ENCODE data around the gene RGS7. TPM values are rescaled to one million over a fixed set of nuclear protein-coding genes. Genes with fewer than 3 reads are reported as not detected.
"Not testable (repeated sequence)": the region's sequence is repeated elsewhere in the genome, so short reads cannot be mapped to it uniquely, and the experiment has no call there.

RGS7 gene
- total and polyA plus RNA-seq, 5 experiments from 2014 or later = not detected

DNA sequence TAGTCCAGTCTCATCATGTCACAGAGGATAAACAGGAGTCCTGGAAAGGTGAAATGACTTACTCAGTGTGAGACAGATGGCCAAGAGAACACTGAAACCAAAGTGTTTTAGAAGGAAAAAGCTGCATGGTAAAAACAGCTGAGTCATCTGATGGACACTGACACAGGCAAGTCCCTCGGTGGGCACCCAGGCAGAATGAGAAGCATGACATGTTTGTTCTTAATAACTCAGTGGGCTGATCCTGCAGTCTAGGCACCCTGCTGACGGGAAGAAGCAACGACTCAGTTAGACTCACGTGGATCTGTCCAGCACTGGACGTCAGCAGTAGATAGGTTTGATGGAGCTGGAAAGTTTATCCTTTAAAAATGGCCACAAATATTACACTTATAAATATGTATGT lies 116.9 kb downstream of the RGS7 start:
- no peak for ATAC-seq
- H3K4me3 Mint-ChIP-seq = no peak overlapping the region
- H3K27ac Mint-ChIP-seq = peak overlapping the region in 1 of 10 donors; percentile 29
- peaks cover 0 to 15% (median 1%) of the 10 kb centered on the region in 5 donors for H3K27me3 Mint-ChIP-seq
- POLR2A ChIA-PET = no interaction called here
- H3K4me1 Mint-ChIP-seq = no peaks in the 10 kb centered on the region
- peaks cover 0 to 24% (median 3%) of the 10 kb centered on the region in 9 donors for H3K9me3 Mint-ChIP-seq
- DNase-seq = no peak
- peaks cover 0 to 5% (median 0%) of the 10 kb centered on the region in 3 donors for H3K36me3 Mint-ChIP-seq

DNA sequence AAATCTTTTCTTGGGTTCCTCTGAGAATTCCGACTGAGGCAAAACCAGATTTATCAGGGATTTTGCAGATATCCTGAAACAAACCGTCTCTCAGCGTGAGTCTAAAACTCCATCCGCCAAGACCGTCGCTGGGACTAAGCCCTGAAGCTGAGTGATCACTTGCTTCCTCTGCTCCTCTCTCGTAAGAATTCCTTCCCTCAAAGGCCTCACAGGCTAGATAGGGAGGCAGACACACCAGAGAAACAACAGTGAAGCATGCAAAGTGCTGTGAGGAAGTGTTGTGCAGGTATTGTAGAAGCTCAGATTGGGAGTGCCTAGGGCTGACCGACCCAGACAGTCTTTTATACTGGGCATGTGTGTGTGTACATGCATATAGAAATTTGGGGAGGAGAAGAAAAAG lies 119.1 kb downstream of the RGS7 start:
- POLR2A ChIA-PET = no interaction called here
- Mint-ChIP-seq H3K27ac (no peak overlapping the region), H3K4me1 (no peaks in the 10 kb centered on the region), H3K4me3 (no peak overlapping the region), H3K27me3 (peaks cover 0 to 7% (median 1%) of the 10 kb centered on the region in 5 donors), H3K9me3 (peaks cover 0 to 25% (median 3%) of the 10 kb centered on the region in 9 donors), H3K36me3 (no peaks in the 10 kb centered on the region)
- ATAC-seq = no peak
- DNase-seq = no peak

DNA sequence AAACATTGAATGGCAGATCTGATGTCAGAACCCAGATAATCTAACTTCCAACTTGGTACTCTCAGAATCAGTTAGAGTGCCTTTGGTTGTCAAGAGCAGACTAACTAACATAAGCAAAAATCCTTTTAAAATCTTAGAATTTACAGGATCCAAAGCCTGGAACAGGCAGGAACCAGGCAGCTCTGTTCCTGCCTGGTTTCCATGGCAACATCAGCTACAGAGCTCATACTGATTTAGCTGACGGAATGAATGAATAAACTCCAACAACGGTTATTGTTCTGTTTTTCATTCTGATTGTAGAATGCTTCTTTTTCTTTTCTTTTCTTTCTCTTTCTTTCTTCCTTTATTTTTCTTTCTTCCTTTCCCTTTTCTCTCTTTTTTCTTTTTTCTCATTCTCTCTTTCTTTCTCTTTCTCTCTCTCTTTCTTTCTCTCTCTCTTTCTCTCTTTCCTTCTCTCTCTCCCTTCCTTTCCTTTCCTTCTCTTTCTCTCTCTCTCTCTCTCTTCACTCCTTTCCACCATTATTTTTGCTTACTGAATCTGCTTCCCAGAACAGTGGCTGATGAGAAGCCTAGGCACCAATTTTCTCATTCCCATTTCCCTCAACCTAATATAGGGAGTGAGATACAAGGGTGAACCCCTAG lies 121.6 kb downstream of the RGS7 start:
- POLR2A ChIA-PET = no interaction called here
- no peak overlapping the region for H3K4me3 Mint-ChIP-seq
- ATAC-seq = no peak

DNA sequence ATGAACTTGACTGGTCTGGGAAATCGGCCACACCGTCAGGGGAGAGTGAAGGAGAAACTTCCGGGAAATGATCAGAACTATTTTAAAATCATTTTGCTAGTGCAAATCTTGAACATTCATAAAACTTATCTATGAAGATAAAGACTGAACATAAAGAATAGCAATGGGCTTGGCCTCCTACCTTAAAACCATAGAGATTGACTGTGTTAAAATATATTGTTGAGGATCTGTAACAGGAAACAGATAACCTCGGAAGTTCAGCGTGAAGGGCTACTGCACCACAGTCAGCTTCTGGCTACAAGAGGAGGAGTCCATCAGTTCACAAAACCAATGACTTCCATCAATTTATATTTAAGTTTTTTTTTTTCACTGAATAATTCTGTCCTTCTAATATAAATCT lies 127.3 kb downstream of the RGS7 start:
- H3K27ac Mint-ChIP-seq = no peak overlapping the region
- ATAC-seq (no peak), DNase-seq (no peak)
- no peak overlapping the region for H3K4me3 Mint-ChIP-seq
- no peaks in the 10 kb centered on the region for H3K36me3 Mint-ChIP-seq
- no peaks in the 10 kb centered on the region for H3K4me1 Mint-ChIP-seq
- POLR2A ChIA-PET = no interaction called here
- H3K27me3 Mint-ChIP-seq = peaks cover 0 to 1% (median 0%) of the 10 kb centered on the region in 5 donors
- peaks cover 0 to 10% (median 3%) of the 10 kb centered on the region in 9 donors for H3K9me3 Mint-ChIP-seq

More for the DNA sequence above, 121.6 kb downstream of the RGS7 start:
- Mint-ChIP-seq H3K27me3 (peaks cover 0 to 4% (median 0%) of the 10 kb centered on the region in 5 donors), H3K27ac (no peak overlapping the region), H3K4me1 (no peaks in the 10 kb centered on the region), H3K36me3 (no peaks in the 10 kb centered on the region), H3K9me3 (peaks cover 0 to 20% (median 2%) of the 10 kb centered on the region in 9 donors)
- DNase-seq = no peak

DNA sequence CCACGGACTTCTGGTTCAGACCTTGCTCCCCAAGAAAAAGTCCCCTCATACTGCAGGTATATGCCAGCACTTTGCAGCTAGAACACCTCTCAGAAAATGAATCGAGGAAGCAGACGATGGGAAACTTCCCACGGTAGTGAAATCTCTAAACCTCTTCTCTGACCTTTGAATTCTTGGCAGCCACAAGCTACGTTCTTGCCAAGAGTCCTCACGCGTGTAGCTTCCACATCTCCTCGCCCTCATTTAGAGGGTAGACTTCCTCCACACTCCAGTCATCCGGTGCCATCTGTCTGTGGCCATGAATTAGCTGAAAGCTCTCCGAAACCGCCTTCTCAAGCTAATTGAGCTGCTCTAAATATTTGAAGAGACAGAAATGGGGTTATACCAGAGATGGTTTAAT lies 127.8 kb downstream of the RGS7 start:
- H3K36me3 Mint-ChIP-seq = no peaks in the 10 kb centered on the region
- POLR2A ChIA-PET = no interaction called here
- no peaks in the 10 kb centered on the region for H3K4me1 Mint-ChIP-seq
- H3K9me3 Mint-ChIP-seq = peaks cover 0 to 10% (median 3%) of the 10 kb centered on the region in 9 donors
- ATAC-seq = no peak
- DNase-seq = no peak
- H3K4me3 Mint-ChIP-seq = peak overlapping the region in 1 of 10 donors; percentile 20
- H3K27ac Mint-ChIP-seq = no peak overlapping the region
- H3K27me3 Mint-ChIP-seq = peaks cover 0 to 1% (median 0%) of the 10 kb centered on the region in 5 donors

DNA sequence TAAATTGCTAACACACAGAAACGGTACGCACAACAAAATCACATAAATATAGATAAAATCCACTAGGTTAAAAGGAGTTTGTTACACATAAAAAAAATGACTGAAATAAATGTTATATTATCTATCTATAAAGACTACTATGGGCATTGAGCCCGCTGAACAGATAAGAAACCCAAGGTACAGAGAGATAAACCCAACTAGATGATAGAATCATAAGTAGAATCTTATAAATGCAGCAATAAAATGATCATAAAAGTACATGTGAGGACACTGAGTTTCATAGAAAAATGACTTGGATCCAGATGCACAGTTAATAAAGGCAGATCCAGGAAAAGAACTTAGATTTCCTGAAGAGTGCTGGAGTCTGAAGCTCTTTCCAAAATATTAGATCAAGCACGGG lies 128.7 kb downstream of the RGS7 start:
- POLR2A ChIA-PET = no interaction called here
- DNase-seq (no peak), ATAC-seq (no peak)
- no peak overlapping the region for H3K4me3 Mint-ChIP-seq
- no peak overlapping the region for H3K27ac Mint-ChIP-seq
- peaks cover 0 to 1% (median 0%) of the 10 kb centered on the region in 5 donors for H3K27me3 Mint-ChIP-seq
- peaks cover 0 to under 1% (median 0%) of the 10 kb centered on the region in 3 donors for H3K36me3 Mint-ChIP-seq
- H3K4me1 Mint-ChIP-seq = no peaks in the 10 kb centered on the region
- peaks cover 0 to 12% (median 4%) of the 10 kb centered on the region in 9 donors for H3K9me3 Mint-ChIP-seq

DNA sequence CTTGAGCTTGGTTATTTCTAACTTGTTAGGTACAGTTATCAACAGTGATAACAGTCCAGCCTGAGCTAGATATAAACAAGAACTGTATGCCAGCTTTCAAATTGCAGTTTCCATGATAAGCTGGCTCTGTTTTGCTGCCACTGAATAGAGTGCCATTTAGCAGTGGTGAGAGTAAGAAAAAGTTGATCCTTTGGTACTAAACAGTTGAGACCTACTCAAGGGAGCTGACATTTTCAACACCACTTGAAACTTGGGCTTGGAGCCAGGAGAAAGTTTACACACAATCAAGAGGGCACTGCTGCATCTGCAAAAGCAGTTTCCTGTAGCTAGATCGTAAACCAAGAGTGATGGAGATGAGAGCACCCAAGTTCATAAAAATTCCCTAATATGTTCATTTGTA lies 131.3 kb downstream of the RGS7 start:
- no peak overlapping the region for H3K27ac Mint-ChIP-seq
- peaks cover 0 to 2% (median 0%) of the 10 kb centered on the region in 3 donors for H3K36me3 Mint-ChIP-seq
- H3K9me3 Mint-ChIP-seq = peaks cover 3 to 18% (median 8%) of the 10 kb centered on the region in 9 donors
- POLR2A ChIA-PET = no interaction called here
- H3K4me3 Mint-ChIP-seq = no peak overlapping the region
- H3K27me3 Mint-ChIP-seq = peaks cover 0 to 1% (median 0%) of the 10 kb centered on the region in 5 donors
- DNase-seq (no peak), ATAC-seq (no peak)
- no peaks in the 10 kb centered on the region for H3K4me1 Mint-ChIP-seq

DNA sequence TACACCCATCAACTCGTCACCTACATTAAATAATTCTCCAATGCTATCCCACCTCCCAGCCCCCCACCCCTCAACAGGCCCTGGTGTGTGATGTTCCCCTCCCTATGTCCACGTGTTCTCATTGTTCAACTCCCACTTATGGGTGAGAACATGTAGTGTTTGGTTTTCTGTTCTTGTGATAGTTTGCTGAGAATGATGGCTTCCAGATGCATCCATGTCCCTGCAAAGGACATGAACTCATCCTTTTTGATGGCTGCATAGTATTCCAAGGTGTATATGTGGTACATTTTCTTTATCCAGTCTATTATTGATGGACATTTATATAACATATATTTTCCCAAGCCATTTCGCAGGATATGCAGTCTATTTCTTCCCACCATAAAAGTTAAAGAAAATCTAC lies 132.8 kb downstream of the RGS7 start:
- H3K27ac Mint-ChIP-seq, H3K27me3 Mint-ChIP-seq, ATAC-seq, H3K36me3 Mint-ChIP-seq, H3K4me3 Mint-ChIP-seq, POLR2A ChIA-PET, H3K4me1 Mint-ChIP-seq, DNase-seq: not testable (repeated sequence)
- peaks cover 7 to 23% (median 9%) of the 10 kb centered on the region in 9 donors for H3K9me3 Mint-ChIP-seq

DNA sequence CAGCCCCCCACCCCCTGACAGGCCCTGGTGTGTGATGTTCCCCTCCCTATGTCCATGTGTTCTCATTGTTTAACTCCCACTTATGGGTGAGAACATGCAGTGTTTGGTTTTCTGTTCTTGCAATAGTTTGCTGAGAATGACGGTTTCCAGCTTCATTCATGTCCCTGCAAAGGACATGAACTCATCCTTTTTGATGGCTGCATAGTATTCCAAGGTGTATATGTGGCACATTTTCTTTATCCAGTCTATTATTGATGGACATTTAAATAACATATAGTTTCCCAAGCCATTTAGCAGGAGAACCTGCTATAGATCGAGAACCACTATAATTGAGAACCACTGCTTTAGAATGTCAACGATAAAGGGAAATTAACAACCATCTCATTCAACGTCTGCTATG lies 134.2 kb downstream of the RGS7 start:
- H3K27me3 Mint-ChIP-seq, H3K27ac Mint-ChIP-seq, ATAC-seq, H3K4me3 Mint-ChIP-seq, DNase-seq, H3K4me1 Mint-ChIP-seq, POLR2A ChIA-PET, H3K36me3 Mint-ChIP-seq: not testable (repeated sequence)
- peaks cover 8 to 23% (median 9%) of the 10 kb centered on the region in 9 donors for H3K9me3 Mint-ChIP-seq

DNA sequence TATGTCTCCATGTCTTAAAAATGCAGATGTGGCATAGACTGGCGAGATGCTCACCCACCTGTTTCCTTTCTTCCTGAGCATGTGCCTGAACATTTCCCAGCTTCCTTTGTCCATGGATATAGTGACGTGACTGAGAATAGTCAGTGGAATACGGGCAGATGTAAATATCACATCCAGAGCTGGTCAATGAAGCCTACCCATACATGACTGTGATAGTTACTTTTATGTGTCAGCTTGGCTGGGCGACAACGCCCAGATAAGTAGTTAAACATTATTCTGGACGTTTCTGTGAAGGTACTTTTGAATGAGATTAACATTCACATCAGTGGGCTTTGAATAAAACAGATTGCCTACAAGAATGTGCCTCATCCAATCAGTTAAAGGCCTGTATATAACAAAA lies 135.7 kb downstream of the RGS7 start:
- DNase-seq (no peak), ATAC-seq (no peak)
- no peak overlapping the region for H3K27ac Mint-ChIP-seq
- POLR2A ChIA-PET = no interaction called here
- no peaks in the 10 kb centered on the region for H3K27me3 Mint-ChIP-seq
- no peaks in the 10 kb centered on the region for H3K4me1 Mint-ChIP-seq
- peaks cover 0 to 2% (median 0%) of the 10 kb centered on the region in 3 donors for H3K36me3 Mint-ChIP-seq
- H3K4me3 Mint-ChIP-seq = no peak overlapping the region
- H3K9me3 Mint-ChIP-seq = peaks cover 8 to 23% (median 10%) of the 10 kb centered on the region in 9 donors

DNA sequence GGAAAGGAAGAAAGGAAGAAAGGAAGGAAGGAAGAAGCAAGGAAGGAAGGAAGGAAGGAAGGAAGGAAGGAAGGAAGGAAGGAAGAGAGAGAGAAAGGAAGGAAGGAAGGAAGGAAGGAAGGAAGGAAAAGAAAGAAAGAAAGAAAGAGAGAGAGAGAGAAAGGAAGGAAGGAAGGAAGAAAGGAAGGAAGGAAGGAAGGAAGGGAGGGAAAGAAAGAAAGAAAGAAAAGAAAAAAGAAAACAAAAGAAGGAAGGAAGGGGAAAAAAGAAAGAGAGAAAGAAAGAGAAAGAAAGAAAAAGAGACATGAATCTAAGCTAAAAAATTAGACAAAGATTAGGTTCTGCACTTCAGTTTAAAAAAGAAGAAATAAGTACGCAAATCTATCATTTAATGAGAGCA lies 136.1 kb downstream of the RGS7 start:
- H3K36me3 Mint-ChIP-seq, H3K4me1 Mint-ChIP-seq, H3K27me3 Mint-ChIP-seq, H3K4me3 Mint-ChIP-seq, H3K27ac Mint-ChIP-seq, POLR2A ChIA-PET, DNase-seq, ATAC-seq: not testable (repeated sequence)
- H3K9me3 Mint-ChIP-seq = peaks cover 8 to 23% (median 10%) of the 10 kb centered on the region in 9 donors

DNA sequence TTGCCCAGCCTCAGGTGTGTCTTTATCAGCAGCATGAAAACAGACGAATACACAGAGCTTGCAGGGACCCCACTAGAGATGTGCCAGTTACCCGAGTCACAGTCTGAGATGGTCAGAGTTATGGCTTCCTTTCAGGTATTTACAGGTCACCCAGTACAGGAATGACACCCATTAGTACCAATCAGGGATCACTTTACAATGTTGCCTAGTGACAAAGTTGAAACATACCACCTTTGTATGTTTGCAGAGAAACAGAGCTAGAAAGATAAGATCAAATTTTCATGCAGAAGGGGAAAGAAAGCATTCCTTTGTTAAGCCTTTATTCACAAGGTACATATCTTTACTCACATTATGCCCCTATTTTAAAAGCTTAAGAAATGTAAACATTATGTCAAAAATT lies 137.6 kb downstream of the RGS7 start:
- Mint-ChIP-seq H3K4me1 (no peaks in the 10 kb centered on the region), H3K4me3 (no peak overlapping the region), H3K36me3 (peaks cover 0 to 2% (median 0%) of the 10 kb centered on the region in 3 donors), H3K9me3 (peaks cover 8 to 23% (median 11%) of the 10 kb centered on the region in 9 donors), H3K27me3 (peaks cover 0 to 2% (median 0%) of the 10 kb centered on the region in 5 donors), H3K27ac (no peak overlapping the region)
- POLR2A ChIA-PET = no interaction called here
- DNase-seq (no peak), ATAC-seq (no peak)

DNA sequence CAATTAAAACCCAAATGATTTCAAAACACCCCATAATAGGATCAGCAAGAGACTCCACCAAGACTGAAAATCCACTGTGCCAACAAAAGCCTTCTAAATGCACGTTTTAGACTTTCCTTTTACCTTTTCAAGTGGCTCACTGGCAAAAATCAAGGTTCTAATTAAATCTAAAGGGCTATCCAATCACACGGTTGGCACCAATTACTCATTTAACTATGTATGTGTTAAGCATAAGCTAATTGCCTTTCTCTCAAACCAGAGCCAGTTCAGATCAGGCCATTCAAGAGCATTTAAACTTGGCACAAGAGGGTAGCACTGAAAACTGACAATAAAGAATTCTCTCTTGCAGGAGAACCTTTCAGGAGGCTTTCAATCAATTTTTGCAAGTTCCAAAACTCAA lies 139.5 kb downstream of the RGS7 start:
- peaks cover 0 to 2% (median 0%) of the 10 kb centered on the region in 5 donors for H3K27me3 Mint-ChIP-seq
- H3K27ac Mint-ChIP-seq = no peak overlapping the region
- no peaks in the 10 kb centered on the region for H3K36me3 Mint-ChIP-seq
- DNase-seq = no peak
- POLR2A ChIA-PET = no interaction called here
- ATAC-seq = no peak
- H3K4me3 Mint-ChIP-seq = no peak overlapping the region
- peaks cover 2 to 14% (median 7%) of the 10 kb centered on the region in 9 donors for H3K9me3 Mint-ChIP-seq
- H3K4me1 Mint-ChIP-seq = no peaks in the 10 kb centered on the region

DNA sequence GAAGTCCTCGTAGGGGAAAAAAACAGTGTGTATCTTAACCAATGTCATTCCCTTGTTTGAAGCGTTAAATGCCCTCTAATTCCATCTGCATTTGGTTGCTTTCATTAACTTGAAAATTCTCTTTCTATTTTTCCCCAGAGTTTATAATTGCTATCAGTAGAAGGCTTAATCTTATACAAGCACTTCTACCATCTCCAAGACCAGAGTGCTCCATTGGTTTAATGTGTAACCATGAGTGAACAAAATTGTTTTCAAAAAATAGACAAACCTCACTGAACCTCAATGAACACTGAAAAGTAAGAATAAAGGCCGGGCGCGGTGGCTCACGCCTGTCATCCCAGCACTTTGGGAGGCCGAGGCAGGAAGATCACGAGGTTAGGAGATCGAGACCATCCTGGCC lies 141.3 kb downstream of the RGS7 start:
- Mint-ChIP-seq H3K36me3 (no peaks in the 10 kb centered on the region), H3K4me3 (no peak overlapping the region), H3K27ac (no peak overlapping the region), H3K9me3 (peaks cover 0 to 9% (median 5%) of the 10 kb centered on the region in 9 donors), H3K4me1 (no peaks in the 10 kb centered on the region), H3K27me3 (peaks cover 0 to 2% (median 0%) of the 10 kb centered on the region in 5 donors)
- ATAC-seq = no peak
- POLR2A ChIA-PET = no interaction called here
- DNase-seq = no peak
